Right renal pelvis (tissue), 4 donors: ENCODE measurements around the gene RAP1GDS1. TPM values are rescaled to one million over a fixed set of nuclear protein-coding genes. Genes with fewer than 3 reads are reported as not detected.

Experiments
- DNase-seq, 4 donors: peaks; one replicate each; pipeline ENCODE4 v3.0.0-alpha.2; 2013; ENCODE audit warnings: low read depth in 4 of 4, low spot score in 3 of 4, missing footprints in 1 of 4
- polyA plus RNA-seq, 4 donors: library from polyadenylated mRNA; unstranded; fragments of 120-200 nt; gene quantifications; one replicate each; pipeline ENCODE4 v1.2.1, GENCODE V29; 2013; ENCODE audit not compliant: insufficient read length in 4 of 4

Gene RAP1GDS1, protein sequence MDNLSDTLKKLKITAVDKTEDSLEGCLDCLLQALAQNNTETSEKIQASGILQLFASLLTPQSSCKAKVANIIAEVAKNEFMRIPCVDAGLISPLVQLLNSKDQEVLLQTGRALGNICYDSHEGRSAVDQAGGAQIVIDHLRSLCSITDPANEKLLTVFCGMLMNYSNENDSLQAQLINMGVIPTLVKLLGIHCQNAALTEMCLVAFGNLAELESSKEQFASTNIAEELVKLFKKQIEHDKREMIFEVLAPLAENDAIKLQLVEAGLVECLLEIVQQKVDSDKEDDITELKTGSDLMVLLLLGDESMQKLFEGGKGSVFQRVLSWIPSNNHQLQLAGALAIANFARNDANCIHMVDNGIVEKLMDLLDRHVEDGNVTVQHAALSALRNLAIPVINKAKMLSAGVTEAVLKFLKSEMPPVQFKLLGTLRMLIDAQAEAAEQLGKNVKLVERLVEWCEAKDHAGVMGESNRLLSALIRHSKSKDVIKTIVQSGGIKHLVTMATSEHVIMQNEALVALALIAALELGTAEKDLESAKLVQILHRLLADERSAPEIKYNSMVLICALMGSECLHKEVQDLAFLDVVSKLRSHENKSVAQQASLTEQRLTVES
- 10 to 100 TPM; 32.8 to 39.9 (median 35.5) TPM for polyA plus RNA-seq

DNA sequence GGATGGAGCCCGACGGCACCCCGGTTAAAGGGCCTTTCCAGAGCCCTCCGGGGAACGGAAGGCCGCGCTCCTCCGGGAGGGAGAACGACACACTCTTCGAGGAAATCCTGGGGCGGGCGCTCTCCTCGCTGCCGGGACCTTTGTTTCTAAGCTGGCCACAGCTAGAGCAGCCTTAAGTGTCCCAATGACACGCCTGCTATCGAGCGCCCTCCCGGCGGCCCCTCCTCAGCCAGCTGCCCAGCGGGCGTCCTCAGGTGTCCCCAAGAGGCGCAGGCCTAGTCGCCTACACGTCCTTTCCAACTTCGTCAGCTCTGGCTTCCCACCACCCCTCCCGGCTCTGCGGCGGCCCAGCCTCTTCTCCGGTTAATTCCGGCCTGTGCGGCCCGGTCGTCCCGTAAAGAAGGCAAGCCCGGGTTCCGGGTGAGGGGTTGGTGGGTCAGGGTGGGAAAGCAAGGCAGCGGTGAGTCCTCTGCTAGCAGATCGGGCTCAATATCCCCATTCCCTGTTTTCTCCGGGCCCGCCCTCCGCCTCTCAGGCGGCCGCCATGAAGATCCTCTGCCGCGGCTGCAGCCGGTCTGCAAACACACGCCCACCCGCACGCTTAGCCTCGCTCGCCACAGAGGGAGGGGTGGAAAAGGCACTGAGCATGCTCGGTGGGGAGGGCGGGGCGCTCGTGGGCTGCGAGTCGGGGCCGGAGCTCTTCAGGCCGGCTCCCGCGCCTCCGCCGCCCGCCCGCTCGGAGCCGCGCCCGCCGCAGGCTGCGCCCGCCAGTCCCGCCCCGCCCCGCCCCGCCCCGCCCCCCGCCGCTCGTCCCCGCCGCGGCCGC lies at the start of gene RAP1GDS1:
Gene RAP1GDS1 (plus strand): TSS at position 806 of the 826 bp plus-strand sequence. CDS start 182 bp downstream, outside the sequence.
- peak; percentile 84 to 94 (median 91) for DNase-seq

DNA sequence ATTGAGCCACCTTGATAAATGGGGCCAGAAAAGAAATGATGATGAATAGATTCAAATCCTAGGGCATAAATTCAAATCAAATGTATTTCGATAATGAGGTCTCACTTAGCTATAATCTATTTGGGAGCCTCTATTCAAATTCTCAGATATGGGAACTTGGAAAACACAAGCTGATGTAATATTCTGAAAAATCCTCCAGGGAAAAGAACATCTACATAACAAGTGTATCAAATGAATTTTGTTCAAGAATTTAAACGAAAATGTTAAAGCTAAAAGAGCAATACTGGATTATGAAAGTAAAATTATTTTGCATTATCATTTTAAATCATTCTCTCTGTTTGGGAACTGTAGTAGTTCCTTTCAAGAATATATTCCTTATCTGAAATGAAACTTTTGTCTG lies 38.9 kb upstream of the RAP1GDS1 start:
- DNase-seq = no peak

DNA sequence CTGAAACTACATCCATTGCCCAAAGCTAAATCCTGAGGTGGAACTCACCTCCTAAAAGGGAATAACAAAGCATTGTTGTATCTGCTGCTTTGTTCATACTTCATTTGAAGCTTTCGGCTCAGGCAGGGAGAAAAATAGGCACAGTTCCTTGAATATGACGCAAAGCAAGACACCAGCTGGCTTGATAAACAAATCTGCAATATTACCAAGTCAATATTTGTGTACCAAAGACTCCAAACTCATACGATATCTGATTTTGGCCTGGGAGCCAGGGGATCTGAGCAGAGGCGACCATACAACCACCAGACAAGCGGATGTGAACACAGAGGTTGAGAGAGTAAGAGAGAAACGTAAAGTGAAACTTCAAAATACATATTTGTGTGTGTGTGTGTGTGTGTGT lies 34.8 kb upstream of the RAP1GDS1 start:
- no peak for DNase-seq

DNA sequence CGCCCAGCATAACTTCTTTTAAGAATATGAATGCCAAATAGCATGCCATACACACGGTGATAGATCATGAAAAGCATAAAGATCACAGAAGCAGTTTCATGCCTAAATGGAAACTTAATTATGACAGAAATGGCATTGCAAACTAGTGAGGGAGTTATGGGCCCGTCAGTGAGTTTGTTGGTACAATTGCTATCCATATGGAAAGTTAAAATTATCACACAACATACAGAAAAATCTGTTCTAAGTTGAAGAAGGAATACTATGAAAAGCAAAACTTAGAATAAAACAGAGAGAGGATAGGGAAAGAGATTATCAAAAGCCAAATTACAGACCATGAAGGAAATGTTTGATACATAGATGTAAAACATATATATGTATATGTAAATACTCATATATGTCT lies 30.2 kb upstream of the RAP1GDS1 start:
- DNase-seq = no peak

DNA sequence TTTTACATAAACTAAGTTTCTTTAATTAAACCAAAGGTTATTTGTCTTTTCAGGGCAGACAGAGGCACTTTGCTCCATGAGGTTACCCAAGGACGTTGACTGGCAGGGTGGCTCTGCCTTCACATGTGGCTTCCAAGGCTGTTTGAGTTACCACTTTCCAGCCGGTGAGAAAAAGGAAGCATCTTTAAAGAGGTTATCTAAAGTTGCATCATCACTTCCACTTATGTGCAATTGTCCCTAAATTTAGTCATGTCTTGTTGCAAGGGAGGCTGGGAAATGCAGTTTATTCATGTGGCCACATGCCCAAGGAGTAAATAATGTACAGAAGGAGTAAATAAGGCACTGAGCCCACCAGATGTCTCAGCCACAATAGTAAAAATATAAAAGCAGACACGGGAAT lies 29.0 kb upstream of the RAP1GDS1 start:
- no peak for DNase-seq

DNA sequence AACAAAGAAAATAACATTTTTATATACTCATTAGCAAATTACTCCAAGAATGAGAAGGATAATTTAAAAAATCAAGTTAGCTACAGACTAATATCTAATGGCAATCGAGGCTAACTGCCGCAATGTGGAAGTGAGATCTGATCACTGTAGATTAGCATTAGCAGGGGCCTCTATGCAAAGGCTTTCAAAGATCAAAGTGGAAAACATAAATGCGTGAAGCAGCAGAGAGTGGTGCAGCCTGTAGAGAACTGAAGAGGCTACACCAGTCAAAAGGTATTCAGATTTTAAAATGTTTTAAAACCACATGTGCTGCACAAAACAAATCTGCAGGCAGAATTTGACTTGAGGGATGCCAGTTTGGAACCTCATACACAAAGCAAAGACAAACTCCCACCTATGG lies 24.0 kb upstream of the RAP1GDS1 start:
- no peak for DNase-seq

DNA sequence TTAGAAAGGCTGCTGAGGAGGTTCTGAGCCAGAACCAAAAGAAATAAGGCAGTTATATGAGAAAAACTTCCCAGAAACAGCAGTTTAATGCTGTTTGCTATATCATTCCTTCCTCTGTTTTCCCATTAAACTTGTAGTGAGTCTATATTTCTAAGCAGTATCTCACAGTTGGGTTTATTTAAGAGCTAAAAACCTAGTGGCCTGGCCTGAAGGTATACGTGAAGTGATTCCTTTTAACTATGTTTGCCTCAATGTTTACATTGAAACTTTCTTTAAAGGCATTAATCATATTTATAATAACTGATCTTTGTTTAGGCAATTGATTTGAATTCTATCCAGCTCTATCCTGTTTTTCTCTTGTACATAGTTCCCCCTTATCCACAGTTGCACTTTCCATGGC lies 19.1 kb upstream of the RAP1GDS1 start:
- DNase-seq = no peak

DNA sequence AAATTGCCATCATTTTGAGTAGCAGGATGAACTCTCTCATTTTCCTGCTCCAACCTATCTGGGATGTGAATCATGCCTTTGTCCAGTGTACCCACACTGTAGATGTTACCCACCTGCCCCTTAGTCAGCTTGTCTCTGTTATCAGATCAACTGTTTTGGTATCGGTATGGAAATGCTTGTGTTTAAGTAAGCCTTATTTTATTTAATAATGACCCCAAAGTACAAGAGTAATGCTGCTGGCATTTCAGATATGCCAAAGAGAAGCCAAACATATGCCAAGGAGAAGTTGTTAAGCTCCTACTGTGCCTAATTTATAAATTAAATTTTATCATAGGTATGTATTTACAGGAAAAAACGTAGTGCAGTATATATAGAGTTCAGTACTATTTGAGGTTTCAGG lies 18.6 kb upstream of the RAP1GDS1 start:
- DNase-seq = no peak

DNA sequence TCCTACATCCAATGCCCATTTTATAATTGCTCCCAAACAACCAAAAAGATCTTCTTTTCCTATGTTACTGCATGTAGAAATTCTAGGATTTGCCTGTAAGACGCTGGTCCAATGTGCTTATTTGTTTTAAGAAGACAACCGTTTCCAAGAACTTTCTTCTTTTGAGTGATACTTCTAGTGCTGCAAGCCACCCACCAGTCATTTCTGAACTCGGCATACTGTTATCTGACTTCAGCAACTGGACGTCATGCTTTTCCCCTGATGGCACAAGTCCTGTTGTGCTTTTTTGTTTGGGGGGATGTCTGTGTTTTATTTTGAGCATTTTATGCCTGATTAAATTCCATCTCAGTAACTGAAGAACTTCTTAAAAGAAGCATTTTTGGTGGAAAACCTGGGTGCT lies 16.0 kb upstream of the RAP1GDS1 start:
- no peak for DNase-seq

DNA sequence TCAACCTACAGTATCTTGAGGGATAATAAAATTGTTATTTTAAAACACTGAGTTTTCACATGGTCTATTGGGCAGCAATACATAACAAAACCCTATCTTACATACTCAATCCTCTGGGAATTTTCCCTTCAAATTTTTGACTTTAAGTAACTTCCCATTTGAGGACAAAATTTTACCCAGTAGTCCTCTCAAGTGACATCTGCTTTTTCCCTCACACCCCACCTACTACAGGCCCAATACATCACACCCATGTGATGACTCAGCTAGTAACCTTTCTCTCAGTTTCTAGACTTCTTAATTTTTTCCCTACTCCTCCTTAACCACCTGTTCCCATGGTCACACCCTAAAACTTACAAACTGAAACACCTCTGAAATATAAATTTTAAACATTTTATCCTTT lies 12.2 kb upstream of the RAP1GDS1 start:
- DNase-seq = no peak

DNA sequence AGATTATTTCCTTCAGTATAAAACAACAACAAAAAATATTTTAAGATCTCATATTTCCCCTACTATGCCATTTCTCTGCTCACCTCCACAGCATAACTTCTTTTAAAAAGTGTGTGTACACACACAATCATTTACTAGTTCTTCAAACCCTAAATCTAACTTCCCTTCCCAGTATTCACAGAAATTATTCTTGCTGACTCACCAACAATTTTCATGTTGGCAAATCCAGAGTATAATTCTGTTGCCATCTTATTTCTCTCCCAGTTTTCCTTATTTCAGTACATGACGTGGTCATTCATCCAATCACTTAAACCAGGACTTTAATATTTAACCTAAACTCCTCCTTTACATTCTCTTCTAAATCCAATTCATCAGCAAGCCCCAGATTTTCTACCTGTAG lies 11.4 kb upstream of the RAP1GDS1 start:
- no peak for DNase-seq

DNA sequence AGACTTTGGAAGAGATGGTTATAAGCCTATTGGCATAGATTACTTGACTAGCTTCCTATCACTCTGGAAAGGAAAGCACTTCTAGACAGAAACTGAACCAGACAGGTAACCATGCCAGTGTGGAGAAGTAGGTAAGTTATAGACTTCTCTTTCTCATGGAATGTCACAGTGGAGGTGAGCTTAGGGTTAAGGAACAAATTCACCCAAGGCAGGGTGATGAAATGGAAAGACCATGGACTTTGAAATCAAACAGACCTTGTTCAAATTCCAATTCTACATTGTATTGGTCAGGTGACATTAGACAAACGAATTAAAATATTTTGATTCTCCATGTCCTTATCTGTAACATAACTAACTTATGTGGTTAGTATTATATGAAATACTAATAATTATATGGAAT lies 7.7 kb upstream of the RAP1GDS1 start:
- no peak for DNase-seq

DNA sequence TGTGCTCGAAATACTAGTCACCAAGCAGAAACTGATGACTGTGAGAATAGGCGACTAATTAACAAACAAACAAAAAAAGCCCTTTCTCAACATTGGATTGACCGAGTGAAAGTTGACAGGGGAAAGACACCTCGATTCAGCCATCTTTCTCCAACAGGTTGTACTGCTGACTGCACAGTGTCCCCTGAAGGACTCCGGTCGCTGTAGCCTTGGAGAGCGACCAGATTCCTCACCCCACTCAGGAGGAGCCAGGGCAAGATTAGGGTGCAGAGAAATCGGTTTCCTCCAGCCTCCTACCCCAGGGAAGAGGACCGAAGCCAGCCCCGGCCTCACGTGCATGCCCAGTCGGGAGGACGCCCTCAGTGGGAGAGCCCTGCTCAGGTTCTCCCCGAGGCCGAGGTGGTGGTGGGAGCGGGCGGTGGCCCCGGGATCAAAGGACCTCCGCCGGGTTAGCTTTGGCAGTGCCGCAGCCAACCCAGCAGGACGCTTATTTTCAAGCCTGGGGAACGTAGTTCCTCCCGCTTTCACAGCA lies 1.1 kb upstream of the RAP1GDS1 start:
- DNase-seq = peak; percentile 45 to 51 (median 48)

DNA sequence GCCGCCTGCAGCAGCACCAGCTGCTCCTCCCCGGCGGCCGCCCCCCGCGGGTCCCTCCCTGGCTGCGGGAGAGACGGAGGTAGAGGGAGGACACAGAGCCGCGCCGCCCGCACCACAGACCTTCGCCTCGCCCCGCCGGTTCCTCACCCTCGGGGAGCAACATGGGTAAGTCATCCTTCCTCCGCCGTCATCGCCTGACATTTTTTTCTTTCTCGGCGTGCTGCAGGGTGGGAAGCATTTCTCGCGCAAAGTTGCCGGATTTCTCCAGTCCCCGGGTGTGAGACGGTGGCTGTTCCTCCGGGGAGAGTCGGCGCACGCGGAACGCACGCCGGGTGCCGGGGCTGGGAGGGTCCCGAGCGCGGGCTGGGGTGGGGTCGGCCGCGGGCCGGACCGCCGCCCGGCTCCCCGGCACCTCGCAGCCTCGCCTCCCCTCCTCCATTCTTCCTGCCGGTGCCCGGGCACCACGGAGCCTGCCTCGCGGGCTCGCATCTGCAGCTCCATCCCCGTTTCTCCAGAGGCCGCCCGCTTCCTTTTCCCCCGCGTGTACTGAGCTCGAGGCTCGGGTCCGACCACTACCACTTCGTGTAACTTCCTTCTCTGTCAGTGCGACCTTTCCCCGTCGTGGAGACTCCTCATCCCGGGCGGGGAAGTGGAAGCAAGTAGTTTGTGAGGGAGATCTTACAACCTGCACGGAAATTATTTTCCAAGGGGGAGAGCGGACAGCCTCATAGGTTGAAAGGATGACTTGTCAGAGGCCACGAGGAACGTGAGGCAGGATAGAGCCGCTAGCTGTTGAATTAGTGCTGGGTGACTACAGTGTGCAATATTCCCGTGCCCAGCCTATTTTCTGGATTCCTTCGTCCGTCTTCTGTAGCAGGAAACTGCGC lies 464 bp downstream of the RAP1GDS1 start:
- DNase-seq = peak; percentile 30 to 51 (median 35)

DNA sequence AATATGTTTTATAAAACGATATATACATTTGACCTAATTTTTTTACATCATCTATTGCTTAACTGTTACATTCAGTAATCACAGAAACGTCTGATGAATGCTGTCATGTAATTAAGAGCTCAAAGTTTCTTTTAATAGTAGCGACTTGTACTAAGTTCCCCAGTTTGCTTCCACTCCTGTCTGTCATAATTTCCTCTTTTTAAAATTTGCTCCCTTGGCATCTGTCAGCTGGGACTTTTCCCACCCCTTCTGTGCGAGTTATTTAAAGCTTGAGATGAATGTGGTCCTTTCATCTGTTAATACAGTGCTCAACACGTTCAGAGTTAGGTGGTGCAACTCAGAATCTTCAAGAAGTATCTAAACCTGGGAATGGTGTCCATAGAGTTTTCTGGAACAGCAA lies 1.2 kb downstream of the RAP1GDS1 start:
- no peak for DNase-seq

DNA sequence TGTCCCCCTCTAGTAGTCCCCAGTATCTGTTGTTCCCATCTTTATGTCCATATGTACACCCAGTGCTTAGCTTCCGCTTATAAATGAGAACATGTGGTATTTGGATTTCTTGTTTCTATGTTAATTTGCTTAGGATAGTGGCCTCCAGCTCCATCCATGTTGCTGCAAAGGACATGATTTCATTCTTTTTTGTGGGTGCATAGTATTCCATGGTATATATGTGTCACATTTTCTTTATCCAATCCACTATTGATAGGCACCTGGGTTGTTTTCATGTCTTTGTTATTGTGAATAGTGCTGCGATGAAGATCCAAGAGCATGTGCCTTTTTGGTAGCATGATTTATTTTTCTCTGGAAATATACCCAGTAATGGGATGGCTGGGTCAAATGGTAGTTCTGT lies 6.3 kb downstream of the RAP1GDS1 start:
- DNase-seq = no peak

DNA sequence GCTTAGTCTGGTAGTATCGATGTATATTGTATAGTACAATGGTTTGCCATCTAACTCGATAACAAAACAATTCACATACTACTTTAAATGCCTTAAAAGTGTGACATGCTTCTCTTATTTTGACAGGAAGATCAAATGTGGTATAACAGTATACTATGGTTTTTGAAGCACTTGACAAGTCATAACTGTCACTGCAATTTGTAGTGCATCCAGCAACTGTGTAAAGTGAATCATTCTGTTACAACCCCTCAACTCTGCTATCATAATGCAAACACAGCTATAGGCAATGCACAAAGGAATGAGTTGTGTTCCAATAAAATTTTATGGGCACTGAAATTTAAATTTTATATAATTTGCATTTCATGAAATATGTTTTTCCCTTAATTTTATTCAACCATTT lies 14.0 kb downstream of the RAP1GDS1 start:
- DNase-seq = no peak

DNA sequence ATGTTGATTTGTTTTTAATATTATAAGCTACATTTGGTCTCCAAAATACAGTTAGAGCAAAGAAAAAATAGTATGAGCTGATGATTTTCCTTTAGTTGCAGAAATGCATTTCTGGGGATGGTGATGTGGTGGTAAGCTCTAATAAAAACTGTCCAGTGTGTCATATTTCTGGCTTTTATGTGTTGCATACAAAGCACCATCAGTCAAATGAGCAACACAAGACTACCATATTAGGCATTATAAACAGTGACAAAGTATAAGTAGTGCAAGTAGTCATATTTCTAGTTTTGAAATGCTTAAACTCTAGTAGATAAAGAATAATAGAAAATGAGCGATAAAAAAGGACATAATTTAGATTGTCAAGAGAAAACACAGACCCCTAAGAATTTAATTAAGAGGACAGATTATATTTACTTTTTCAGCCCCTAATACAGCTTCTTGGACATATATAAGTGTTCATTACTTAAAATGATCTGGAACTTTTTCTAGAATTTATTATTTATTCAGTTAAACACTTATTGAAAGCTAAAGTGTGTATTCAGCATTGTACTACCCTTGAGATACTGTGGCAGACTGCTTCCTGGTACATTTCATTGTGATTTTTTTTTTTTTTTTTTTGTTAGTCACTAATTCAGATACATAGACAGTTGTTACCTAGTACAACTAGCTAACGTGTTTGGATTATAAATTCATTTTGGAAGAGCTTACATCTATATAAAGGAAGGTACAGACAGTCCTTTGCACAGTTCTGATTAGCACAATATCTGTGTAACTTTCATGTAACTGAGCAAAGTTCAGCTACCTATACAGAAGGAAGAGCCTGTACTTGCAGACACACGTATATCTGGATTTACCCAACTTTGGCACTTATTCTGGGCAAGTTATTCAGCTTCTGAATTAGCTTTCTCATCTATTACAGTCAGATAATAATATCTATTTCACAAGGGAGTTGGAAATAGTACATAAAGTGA lies 22.3 kb downstream of the RAP1GDS1 start:
- DNase-seq = no peak

DNA sequence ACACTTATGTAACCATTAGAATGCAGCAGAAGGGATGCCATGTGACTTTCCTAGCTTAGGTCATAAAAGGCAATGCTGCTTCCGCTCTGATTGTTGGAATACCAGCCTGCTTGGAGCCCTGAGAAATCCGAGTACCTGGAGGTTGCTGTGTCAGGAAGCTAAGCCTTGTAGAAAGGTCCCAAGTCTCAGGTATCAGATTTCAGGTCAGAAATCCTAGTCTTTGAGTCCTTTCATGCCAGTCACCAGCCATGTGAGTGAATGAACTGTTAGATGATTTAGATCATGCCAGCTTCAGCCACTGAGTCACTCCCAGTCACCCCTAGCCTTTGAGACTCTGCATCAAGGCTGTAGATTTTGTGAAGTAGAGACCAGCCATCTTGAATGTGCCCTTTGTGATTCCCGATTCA lies 23.5 kb downstream of the RAP1GDS1 start:
- DNase-seq = no peak
